Adrenal gland (tissue), 5 donors: ENCODE results near the gene ERCC6L2.

Experiments used
- CTCF ChIP-seq, 6 experiments: fragments of 450-650 bp in 4 of 6; fragments of 200-600 bp in 2 of 6; sonication (generic) in 1 of 6; IDR thresholded peaks; 1 replicate in 5 of 6; 2 replicates in 1 of 6; pipeline versions ENCODE4 v1.5.1 to v1.8.0; 2016 to 2021; ENCODE audit warnings: antibody characterized with exemption in 6 of 6, mild to moderate bottlenecking in 2 of 6, moderate library complexity in 1 of 6
- POLR2A ChIP-seq, 2 donors: fragments of 450-650 bp; IDR thresholded peaks; one replicate each; pipeline ENCODE4 v1.6.1; 2017; ENCODE audit warnings: antibody characterized with exemption in 2 of 2, mild to moderate bottlenecking in 2 of 2, moderate library complexity in 1 of 2
- donor health status: DM: no; HTN: no; CAD: no.

DNA sequence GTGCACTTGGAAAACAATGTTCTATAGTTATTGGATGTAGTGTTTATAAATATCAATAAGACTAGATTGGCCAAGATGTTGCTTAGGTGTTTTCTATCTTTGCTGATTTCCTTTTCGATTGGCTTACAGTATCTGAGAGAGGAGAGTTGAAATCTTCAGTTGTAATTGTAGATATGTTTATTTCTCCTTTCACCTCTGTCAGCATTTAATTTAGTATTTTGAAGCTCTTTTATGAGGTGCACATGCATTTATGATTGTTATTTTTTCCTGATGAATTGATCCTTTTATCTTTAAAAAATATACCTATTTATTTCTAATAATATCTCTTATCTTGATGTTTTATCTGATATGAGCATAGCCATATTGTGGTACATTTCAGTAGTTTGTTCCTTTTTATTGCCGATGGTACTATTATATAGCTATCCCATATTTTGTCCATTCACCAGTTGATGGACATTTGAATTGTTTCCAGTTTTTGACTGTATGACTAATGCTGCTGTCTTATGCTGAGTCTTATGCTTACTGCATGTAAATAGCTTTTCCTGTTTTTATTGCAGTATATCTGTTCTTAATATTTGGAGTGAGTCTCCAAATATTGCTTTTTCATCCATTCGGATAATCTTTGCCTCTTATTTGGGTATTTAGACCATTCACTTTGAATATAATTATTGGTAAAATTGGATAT lies 34.7 kb downstream of the ERCC6L2 start:
- TF ChIP-seq CTCF (IDR thresholded peaks at IDR 0.05): no peak
- TF ChIP-seq POLR2A (IDR thresholded peaks at IDR 0.05): no peak
